HG03139 (cell line): Measurements from ENCODE around the gene MICAL3.
"Not testable (repeated sequence)": the region's sequence is repeated elsewhere in the genome, so short reads cannot be mapped to it uniquely, and the experiment has no call there.

Experiments
- ATAC-seq: cut with Tn5 transposase; IDR thresholded peaks from one replicate; pipeline ENCODE4 v1.9.1; 2021; ENCODE audit not compliant: unreplicated experiment

MICAL3 gene, protein sequence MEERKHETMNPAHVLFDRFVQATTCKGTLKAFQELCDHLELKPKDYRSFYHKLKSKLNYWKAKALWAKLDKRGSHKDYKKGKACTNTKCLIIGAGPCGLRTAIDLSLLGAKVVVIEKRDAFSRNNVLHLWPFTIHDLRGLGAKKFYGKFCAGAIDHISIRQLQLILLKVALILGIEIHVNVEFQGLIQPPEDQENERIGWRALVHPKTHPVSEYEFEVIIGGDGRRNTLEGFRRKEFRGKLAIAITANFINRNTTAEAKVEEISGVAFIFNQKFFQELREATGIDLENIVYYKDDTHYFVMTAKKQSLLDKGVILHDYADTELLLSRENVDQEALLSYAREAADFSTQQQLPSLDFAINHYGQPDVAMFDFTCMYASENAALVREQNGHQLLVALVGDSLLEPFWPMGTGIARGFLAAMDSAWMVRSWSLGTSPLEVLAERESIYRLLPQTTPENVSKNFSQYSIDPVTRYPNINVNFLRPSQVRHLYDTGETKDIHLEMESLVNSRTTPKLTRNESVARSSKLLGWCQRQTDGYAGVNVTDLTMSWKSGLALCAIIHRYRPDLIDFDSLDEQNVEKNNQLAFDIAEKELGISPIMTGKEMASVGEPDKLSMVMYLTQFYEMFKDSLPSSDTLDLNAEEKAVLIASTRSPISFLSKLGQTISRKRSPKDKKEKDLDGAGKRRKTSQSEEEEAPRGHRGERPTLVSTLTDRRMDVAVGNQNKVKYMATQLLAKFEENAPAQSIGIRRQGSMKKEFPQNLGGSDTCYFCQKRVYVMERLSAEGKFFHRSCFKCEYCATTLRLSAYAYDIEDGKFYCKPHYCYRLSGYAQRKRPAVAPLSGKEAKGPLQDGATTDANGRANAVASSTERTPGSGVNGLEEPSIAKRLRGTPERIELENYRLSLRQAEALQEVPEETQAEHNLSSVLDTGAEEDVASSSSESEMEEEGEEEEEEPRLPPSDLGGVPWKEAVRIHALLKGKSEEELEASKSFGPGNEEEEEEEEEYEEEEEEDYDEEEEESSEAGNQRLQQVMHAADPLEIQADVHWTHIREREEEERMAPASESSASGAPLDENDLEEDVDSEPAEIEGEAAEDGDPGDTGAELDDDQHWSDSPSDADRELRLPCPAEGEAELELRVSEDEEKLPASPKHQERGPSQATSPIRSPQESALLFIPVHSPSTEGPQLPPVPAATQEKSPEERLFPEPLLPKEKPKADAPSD (N-terminal part only)

DNA sequence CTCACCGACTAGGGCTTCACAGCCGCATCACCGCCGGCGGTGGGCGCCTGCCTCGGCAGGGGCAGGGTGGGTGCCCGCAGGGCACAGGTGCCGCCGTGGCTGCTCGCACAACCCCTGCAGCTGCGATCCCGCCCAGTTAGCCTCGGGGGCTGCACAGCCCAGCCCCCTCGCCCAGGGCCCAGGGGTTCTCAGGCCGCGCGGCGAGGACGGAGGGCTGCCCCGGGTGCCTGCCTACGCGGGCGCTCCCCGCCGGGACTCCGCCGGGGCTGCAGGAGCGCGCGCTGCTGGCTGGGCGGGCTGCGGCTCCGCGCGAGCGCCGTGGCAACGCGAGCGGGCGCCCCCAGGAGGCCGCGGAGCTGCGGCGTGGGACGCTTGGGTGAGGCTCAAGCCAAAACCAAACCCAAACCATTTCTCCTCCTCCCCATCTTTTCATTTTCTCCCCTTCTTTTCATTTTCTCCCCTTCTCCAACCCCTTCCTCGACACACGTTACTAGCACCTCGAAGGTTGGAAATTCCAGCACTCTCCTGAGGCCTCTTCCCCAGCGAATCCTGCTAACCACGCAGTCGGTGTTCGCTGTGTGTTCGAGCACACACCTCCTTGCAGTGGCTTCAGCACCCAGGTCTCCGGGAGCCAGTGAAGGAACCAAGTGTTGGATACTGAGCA, at the start of gene MICAL3:
MICAL3 (minus strand) TSS at position 286 of the 664 bp plus-strand sequence. CDS start 117,749 bp downstream, outside the sequence.
- ATAC-seq: no peak

GRCh38 chr22:18073927-18074326, 49.6 kb upstream of the MICAL3 start:
- not testable (repeated sequence) for ATAC-seq

DNA sequence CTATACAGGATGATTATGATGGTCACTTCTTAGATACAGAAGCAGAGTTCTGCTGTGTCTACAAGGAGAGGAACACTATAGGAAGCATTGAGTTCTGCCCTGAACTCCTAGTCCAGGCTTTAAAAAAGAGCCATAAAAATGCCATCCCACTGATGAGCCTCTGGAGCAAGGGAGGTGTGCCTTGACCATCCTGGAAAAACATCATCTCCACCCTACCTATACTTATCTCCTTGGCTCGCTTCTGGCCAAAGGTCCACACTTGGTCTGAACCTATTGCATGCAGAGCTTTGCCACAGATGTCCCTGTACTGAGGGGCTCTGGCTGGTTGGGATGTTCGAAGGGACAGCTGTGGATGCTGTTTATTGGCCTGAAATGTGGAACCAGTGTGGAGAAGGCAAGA, 49.1 kb upstream of the MICAL3 start:
- ATAC-seq: no peak

DNA sequence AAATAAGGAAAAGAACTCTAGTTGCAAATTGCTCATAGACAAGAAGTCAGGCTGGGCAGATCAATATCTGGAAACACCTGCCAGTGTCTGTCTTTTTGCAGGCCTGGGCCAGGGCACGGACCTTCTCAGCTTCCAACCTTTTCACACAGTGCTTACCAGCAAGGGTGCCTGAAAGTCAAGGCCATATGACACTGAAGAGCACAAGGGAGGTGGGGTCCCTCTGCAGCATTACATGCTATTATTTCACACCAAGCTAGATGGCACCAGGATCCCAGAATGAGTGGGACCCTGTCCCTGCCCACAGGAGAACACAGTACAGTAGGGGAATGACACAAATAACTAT, 47.6 kb upstream of the MICAL3 start:
- no peak for ATAC-seq

DNA sequence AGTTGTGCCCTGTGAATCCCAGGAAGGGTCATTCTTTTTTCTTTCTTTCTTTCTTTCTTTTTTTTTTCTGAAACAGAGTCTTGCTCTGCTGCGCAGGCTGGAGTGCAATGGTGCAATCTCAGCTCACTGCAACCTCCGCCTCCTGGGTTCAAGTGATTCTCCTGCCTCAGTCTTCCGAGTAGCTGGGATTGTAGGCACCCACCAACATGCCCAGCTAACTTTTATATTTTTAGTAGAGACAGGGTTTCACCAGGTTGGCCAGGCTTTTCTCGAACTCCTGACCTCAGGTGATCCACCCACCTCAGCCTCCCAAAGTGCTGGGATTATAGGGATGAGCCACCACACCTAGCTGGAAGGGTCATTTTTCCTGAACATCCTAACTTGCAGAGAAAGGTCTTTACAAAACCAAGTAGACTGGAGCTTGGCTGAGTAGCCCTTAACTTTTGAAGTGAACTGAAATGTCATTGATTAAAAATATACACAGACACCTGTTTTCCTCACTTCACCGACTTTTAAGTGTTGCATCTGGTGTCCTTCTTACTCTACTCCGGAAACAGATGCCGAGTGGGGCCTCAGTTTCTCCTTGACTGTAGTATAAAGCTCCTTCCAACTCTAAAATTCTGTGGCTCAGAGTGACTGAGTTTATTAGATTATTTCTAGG, 47.1 kb upstream of the MICAL3 start:
- not testable (repeated sequence) for ATAC-seq

GRCh38 chr22:18070556-18071306, 46.4 kb upstream of the MICAL3 start:
- no peak for ATAC-seq

- no peak for ATAC-seq
Observed at GRCh38 chr22:18070041-18070440, 45.7 kb upstream of the MICAL3 start.

DNA sequence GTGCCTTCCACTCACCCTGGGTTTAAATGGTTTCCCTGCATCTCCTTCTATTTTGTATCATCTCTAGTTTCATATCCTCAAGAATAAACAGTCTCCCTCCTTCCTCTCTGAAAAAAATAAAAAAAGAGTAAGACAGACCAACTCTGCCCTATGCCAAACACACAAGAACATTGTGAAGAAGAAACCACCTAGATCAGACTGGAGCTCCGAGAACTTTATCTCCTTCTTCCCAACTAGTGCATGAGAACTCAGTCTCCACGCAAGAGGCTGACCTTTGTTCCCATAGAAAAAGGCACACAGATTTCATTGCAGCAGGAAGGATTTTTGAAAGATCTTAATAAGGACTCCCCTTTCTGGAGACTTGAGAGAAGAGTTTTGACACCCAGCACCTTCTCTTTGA, 44.7 kb upstream of the MICAL3 start:
- ATAC-seq: no peak

GRCh38 chr22:18068381-18068988, 44.1 kb upstream of the MICAL3 start:
- no peak for ATAC-seq

DNA sequence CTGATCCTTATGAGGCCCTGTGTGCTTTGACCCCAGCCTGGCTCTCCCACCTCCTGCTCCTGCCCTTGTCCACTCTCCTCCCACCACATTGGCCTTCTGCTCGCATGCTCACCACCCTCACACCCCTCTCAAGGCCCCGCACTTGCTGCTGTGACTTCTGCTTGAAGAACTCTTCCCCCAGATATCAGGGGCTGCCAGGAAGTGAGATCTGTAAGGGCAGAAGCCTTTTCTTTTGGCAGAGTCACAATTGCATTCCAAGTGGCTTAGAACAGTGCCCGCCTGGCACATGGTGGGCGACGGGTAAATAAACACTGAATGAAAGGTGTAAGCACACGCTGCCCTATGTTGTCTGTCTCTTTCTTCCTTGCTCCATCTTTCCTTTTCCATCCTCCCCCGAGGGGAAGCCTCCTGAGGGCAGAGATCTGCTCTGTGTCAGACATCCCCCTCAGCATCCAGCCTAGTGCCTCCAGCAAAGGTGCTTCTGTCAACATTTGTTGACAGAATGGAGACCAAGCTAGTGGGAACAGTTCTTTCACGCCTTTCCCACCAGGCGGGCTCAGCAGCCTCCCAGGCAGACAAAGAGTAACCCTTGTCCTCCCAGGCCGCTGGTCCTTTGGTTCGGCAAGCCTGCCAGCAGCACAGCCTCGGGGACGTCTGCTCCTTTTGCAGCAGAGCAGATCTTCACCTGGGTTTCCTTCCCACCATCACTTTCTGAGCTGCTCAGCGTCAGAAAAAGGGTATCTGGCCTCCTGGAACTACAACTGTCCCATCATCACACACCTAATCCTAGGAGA, 43.4 kb upstream of the MICAL3 start:
- no peak for ATAC-seq

- no peak for ATAC-seq
Observed at GRCh38 chr22:18067121-18067520, 42.8 kb upstream of the MICAL3 start.

DNA sequence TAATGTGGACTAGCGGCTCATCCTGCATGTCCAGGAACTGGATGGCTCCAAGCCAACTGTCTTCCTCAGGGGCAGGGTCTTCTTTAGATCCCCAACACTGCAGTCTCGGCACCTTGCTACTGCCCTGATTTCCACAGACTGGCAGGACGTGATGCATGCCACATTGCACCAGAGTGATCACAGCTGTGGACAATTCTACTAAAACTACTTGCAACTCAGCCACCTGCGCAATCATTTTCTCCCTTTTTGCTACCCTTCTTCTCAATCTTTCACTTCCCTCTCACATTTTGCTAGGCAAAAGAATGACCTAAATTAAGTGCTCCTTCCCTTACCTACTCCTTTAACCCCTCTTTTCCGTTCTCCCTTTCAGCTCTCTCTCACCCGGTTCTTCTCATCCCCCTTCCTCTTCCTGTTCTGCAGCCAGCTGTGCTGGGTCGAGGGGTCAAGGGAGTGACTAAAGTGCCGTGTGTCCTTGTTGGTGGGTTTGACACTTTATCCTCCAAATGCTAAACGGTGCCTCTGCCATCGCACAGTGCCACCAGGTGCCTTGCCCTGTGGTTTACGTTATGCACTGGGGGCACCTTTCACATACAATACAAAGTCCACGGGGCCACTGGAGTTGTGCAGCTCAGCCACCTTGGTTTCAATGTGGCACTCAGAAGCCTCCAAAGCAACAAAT, 42.0 kb upstream of the MICAL3 start:
- ATAC-seq: no peak

- ATAC-seq: no peak
Observed at GRCh38 chr22:18065256-18065655, 40.9 kb upstream of the MICAL3 start.

- ATAC-seq: no peak
Observed at GRCh38 chr22:18064636-18065035, 40.3 kb upstream of the MICAL3 start.

DNA sequence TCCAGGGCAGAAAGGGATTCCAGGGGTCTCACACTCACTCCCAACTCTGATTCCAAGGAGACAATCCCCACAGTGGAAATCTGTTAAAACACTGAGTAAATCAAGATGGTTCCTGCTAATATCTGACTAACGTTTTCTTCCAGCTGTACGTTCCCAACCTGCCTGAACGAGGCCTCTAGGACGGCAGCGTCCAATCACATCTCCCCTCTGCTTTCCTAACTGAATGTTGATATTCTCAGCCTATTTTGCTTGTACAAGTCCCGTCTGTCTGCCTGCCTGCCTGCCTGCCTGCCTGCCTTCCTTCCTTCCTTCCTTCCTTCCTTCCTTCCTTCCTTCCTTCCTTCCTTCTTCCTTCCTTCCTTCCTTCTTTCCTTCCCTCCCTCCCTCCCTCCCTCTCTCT, 39.4 kb upstream of the MICAL3 start:
- ATAC-seq: not testable (repeated sequence)

- ATAC-seq: no peak
Observed at GRCh38 chr22:18063306-18063705, 38.9 kb upstream of the MICAL3 start.

DNA sequence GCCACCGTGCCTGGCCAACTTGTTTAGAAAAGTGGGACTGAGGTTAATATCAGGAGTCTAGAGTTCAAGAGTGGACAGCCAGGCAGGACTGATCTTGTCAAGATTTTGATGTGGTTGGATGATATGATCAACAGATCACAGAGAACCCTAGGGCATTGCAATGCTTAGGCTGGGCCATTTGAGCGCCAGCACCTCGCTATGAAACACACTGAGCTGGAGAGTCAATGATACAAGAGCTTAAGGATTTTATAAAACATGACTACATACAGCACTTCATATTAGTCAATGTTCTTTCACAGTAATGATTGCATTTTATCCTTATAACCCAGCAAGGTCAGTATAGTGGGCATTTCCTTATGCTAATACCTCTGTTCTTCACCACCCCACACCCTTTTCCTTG, 38.1 kb upstream of the MICAL3 start:
- no peak for ATAC-seq
